Kidney glomerular epithelial cell (primary cell): ENCODE results near the gene HMHB1.

Experiments used
- DNase-seq: peaks from one replicate; lab custom pipeline; 2025; lab: John Stamatoyannopoulos, UW

Gene HMHB1

GRCh38 chr5:143812085-143812705 is at the start of gene HMHB1:
Gene HMHB1, plus strand, starts transcription at chr5:143812161.
- no peak for DNase-seq

- DNase-seq: no peak
Observed at GRCh38 chr5:143762636-143763220, 49.2 kb upstream of the HMHB1 start.

- DNase-seq: no peak
Observed at GRCh38 chr5:143767162-143767561, 44.8 kb upstream of the HMHB1 start.

- no peak for DNase-seq
Observed at GRCh38 chr5:143769026-143769786, 42.8 kb upstream of the HMHB1 start.

GRCh38 chr5:143770450-143770849 is 41.5 kb upstream of the HMHB1 start:
- DNase-seq: no peak

- no peak for DNase-seq
Observed at GRCh38 chr5:143771189-143771588, 40.8 kb upstream of the HMHB1 start.

GRCh38 chr5:143771602-143772001 is 40.4 kb upstream of the HMHB1 start:
- DNase-seq: no peak

- no peak for DNase-seq
Observed at GRCh38 chr5:143772621-143773020, 39.3 kb upstream of the HMHB1 start.

- peak; percentile 29 for DNase-seq
Observed at GRCh38 chr5:143775258-143775657, 36.7 kb upstream of the HMHB1 start.

- DNase-seq: no peak
Observed at GRCh38 chr5:143776951-143777350, 35.0 kb upstream of the HMHB1 start.

- DNase-seq: no peak
Observed at GRCh38 chr5:143779506-143779905, 32.5 kb upstream of the HMHB1 start.

- no peak for DNase-seq
Observed at GRCh38 chr5:143781993-143782520, 29.9 kb upstream of the HMHB1 start.

GRCh38 chr5:143782588-143783386 is 29.2 kb upstream of the HMHB1 start:
- peak; percentile 9 for DNase-seq

- DNase-seq: no peak
Observed at GRCh38 chr5:143788401-143788800, 23.6 kb upstream of the HMHB1 start.

- no peak for DNase-seq
Observed at GRCh38 chr5:143790457-143791112, 21.4 kb upstream of the HMHB1 start.

- DNase-seq: no peak
Observed at GRCh38 chr5:143791848-143792731, 19.9 kb upstream of the HMHB1 start.

- DNase-seq: no peak
Observed at GRCh38 chr5:143793249-143793648, 18.7 kb upstream of the HMHB1 start.

- no peak for DNase-seq
Observed at GRCh38 chr5:143796125-143796524, 15.8 kb upstream of the HMHB1 start.

- no peak for DNase-seq
Observed at GRCh38 chr5:143796753-143797152, 15.2 kb upstream of the HMHB1 start.

- DNase-seq: no peak
Observed at GRCh38 chr5:143800715-143801114, 11.2 kb upstream of the HMHB1 start.
